ENCODE results near the gene EPGN.

EPGN gene

GRCh38 chr4:74260036-74260435 is 48.2 kb upstream of the EPGN start (continued):
- no peak for TF ChIP-seq ZBTB6 (tag by site-specific recombination; IDR thresholded peaks at IDR 0.05)
- TF ChIP-seq ZNF138 (tag by site-specific recombination; IDR thresholded peaks at IDR 0.05; ENCODE audit: borderline replicate concordance): no peak
- TF ChIP-seq OVOL3 (tag by site-specific recombination; IDR thresholded peaks at IDR 0.05): no peak
- no peak for TF ChIP-seq ZNF266 (tag by site-specific recombination; IDR thresholded peaks at IDR 0.05; ENCODE audit: low read depth)
- TF ChIP-seq ZNF768 (tag by site-specific recombination; IDR thresholded peaks at IDR 0.05): no peak

- Histone ChIP-seq H3K4me1 (ENCODE audit: control insufficient read depth, insufficient read depth, low read length) (no peaks in the 10 kb centered on the region), H3K27ac (ENCODE audit: extremely low read depth, low read depth, low read length) (no peak overlapping the region), H3K36me3 (ENCODE audit: control insufficient read depth in 2 of 2, insufficient read depth in 1 of 2, low read length in 2 of 2) (no peaks in the 10 kb centered on the region), H3K4me3 (ENCODE audit: low read depth, low read length) (no peak overlapping the region), H3K9me3 (ENCODE audit: control insufficient read depth, insufficient read depth, low read depth, low read length) (no peaks in the 10 kb centered on the region)
- TF ChIP-seq OSR2 (tag by site-specific recombination; IDR thresholded peaks at IDR 0.05) (no peak), ZNF658 (tag by site-specific recombination; IDR thresholded peaks at IDR 0.05) (no peak), ZFP3 (tag by site-specific recombination; IDR thresholded peaks at IDR 0.05; ENCODE audit: low read depth) (no peak), ZNF521 (tag by site-specific recombination; IDR thresholded peaks at IDR 0.05) (no peak), ZNF169 (tag by site-specific recombination; IDR thresholded peaks at IDR 0.05) (no peak), ZNF366 (tag by site-specific recombination; conservative IDR thresholded peaks at IDR 0.05) (no peak), HOXA7 (CRISPR knock-in tag; IDR thresholded peaks at IDR 0.05; ENCODE audit: borderline replicate concordance) (no peak), ZNF423 (tag by site-specific recombination; IDR thresholded peaks at IDR 0.05) (no peak), ZNF341 (tag by site-specific recombination; IDR thresholded peaks at IDR 0.05; ENCODE audit: low read depth) (no peak), ZNF791 (tag by site-specific recombination; IDR thresholded peaks at IDR 0.05) (no peak), ZNF280C (tag by site-specific recombination; IDR thresholded peaks at IDR 0.05) (no peak)
- ChIA-PET POLR2A (no interaction called here), CTCF (no interaction called here)
Measured at GRCh38 chr4:74262522-74262921, 45.7 kb upstream of the EPGN start.

GRCh38 chr4:74263551-74263950 is 44.7 kb upstream of the EPGN start:
- ChIA-PET CTCF (no interaction called here), POLR2A (no interaction called here)
- no peaks in the 10 kb centered on the region for H3K36me3 ChIP-seq (ENCODE audit: control insufficient read depth in 2 of 2, insufficient read depth in 1 of 2, low read length in 2 of 2)
- no peak overlapping the region for H3K4me3 ChIP-seq (ENCODE audit: low read depth, low read length)
- H3K27ac ChIP-seq (ENCODE audit: extremely low read depth, low read depth, low read length): no peak overlapping the region
- no peaks in the 10 kb centered on the region for H3K4me1 ChIP-seq (ENCODE audit: control insufficient read depth, insufficient read depth, low read length)
- TF ChIP-seq SETDB1 (IDR thresholded peaks at IDR 0.05; ENCODE audit: insufficient read length, low read length): no peak
- no peak for TF ChIP-seq ZNF747 (tag by site-specific recombination; IDR thresholded peaks at IDR 0.05)
- H3K9me3 ChIP-seq (ENCODE audit: control insufficient read depth, insufficient read depth, low read depth, low read length): no peaks in the 10 kb centered on the region

- CTCF ChIA-PET: interaction anchor here (0.6 to 0.7 kb wide), 2 partner anchors 32 to 40 kb away, joined by 3 read pairs; no protein-coding TSS in a partner anchor
- Histone ChIP-seq H3K9me3 (ENCODE audit: control insufficient read depth, insufficient read depth, low read depth, low read length) (no peaks in the 10 kb centered on the region), H3K4me1 (ENCODE audit: control insufficient read depth, insufficient read depth, low read length) (no peaks in the 10 kb centered on the region), H3K36me3 (ENCODE audit: control insufficient read depth in 2 of 2, insufficient read depth in 1 of 2, low read length in 2 of 2) (no peaks in the 10 kb centered on the region), H3K4me3 (ENCODE audit: low read depth, low read length) (no peak overlapping the region), H3K27ac (ENCODE audit: extremely low read depth, low read depth, low read length) (no peak overlapping the region)
- TF ChIP-seq BCL6B (tag by site-specific recombination; IDR thresholded peaks at IDR 0.05) (no peak), ZNF404 (tag by site-specific recombination; IDR thresholded peaks at IDR 0.05) (no peak), HIC1 (tag by site-specific recombination; IDR thresholded peaks at IDR 0.05) (no peak), ZNF121 (tag by site-specific recombination; IDR thresholded peaks at IDR 0.05) (no peak), ZNF830 (tag by site-specific recombination; IDR thresholded peaks at IDR 0.05; ENCODE audit: low read depth) (no peak)
- POLR2A ChIA-PET: no interaction called here
Measured at GRCh38 chr4:74266081-74266480, 42.2 kb upstream of the EPGN start.

Measured in HEK293 (cell line).